Activated T-cell treated with anti-CD3 and anti-CD28 coated beads, Interleukin-2, amount 50 U/mL, for 72 hours (primary cell): ENCODE data around the gene RAP1GAP2. TPM values are rescaled to one million over a fixed set of nuclear protein-coding genes. Genes with fewer than 3 reads are reported as not detected.
A peak's percentile ranks its signal among the peaks of the same experiment; 100 is the strongest.
"Not testable (repeated sequence)": the region's sequence is repeated elsewhere in the genome, so short reads cannot be mapped to it uniquely, and the experiment has no call there.

Experiments
- ATAC-seq, 2 donors: fragments of 150-1000 bp; cut with Tn5 transposase; replicated peaks in 1 of 2; 2 replicates each; pipeline ENCODE4 v1.10.0; 2021; ENCODE audit warnings: moderate library complexity in 2 of 2, mild to moderate bottlenecking in 1 of 2
- DNase-seq, 2 donors: peaks; one replicate each; pipeline ENCODE4 v3.0.0; 2021 to 2022; ENCODE audit warnings: mixed read lengths in 1 of 2
- H3K27ac Mint-ChIP-seq: one replicate; pipeline ENCODE4 v1.8.0; 2022; ENCODE audit warnings: mild to moderate bottlenecking, moderate library complexity, mixed read lengths
- H3K27me3 Mint-ChIP-seq: one replicate; pipeline ENCODE4 v1.8.0; 2022; ENCODE audit warnings: low read depth, mixed read lengths
- H3K36me3 Mint-ChIP-seq, 2 donors: one replicate each; pipeline ENCODE4 v1.8.0; 2022; ENCODE audit warnings: mixed read lengths in 2 of 2, mild to moderate bottlenecking in 1 of 2; ENCODE audit not compliant: insufficient read depth in 2 of 2
- H3K4me1 Mint-ChIP-seq: one replicate; pipeline ENCODE4 v1.8.0; 2022; ENCODE audit warnings: low read depth, mixed read lengths
- H3K4me3 Mint-ChIP-seq, 2 donors: one replicate each; pipeline ENCODE4 v1.8.0; 2022; ENCODE audit warnings: mild to moderate bottlenecking in 2 of 2, mixed read lengths in 2 of 2, moderate library complexity in 2 of 2
- H3K9me3 Mint-ChIP-seq, 2 donors: one replicate each; pipeline ENCODE4 v1.8.0; 2022; ENCODE audit warnings: mixed read lengths in 2 of 2
- total RNA-seq, 2 donors: library from RNA; stranded (reverse); gene quantifications; one replicate each; pipeline ENCODE4 v1.2.3, GENCODE V29; 2022

RAP1GAP2 gene
- total RNA-seq, 2 donors from 2014 or later = 0.50 to 3.1 TPM

DNA sequence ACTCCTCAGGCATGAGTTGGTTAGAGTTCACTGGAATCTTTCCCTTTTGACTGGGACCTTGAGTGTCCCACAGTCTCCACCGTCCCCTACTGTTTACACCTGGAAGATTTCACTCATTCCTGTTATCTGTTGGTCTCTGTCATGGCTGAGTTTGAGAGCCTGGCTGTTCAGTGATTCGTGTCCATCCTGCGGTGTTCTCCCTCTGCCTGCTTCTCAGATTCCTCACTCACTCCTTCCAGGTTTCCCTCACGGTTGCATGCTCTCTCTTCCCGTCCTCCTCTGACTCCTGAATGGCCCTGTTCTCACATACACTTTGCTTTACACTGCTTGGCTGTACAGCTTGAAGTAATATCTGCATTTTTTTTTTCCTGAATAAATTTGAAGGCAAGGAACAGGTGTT lies 242.7 kb downstream of the RAP1GAP2 start:
- Mint-ChIP-seq H3K4me3 (no peak overlapping the region), H3K36me3 (peaks cover 1 to 2% of the 10 kb centered on the region in 2 donors), H3K4me1 (peaks cover 13% of the 10 kb centered on the region), H3K27me3 (peaks cover 25% of the 10 kb centered on the region), H3K9me3 (peaks cover 2 to 6% of the 10 kb centered on the region in 2 donors), H3K27ac (no peak overlapping the region)
- DNase-seq (no peak), ATAC-seq (no peak)

DNA sequence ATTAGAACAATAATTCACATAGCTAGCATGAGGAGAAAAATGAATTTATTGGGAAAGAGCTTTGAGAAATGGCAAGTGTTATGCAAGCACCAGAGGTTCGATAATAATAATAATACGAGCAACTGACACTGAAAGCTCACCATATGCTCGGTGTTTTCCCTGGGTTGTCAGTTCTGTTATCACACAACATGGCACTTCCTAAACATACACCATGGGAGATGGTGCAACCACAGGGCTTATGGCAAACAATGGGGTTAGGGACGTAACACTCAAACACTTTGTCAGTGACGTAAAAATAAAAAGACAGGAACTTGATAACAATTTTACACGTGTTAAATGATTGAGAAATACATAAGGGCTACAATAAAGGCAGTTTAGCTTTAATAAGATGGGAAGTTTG lies 243.5 kb downstream of the RAP1GAP2 start:
- ATAC-seq (no peak), DNase-seq (no peak)
- Mint-ChIP-seq H3K36me3 (peaks cover 5 to 6% of the 10 kb centered on the region in 2 donors), H3K4me1 (peaks cover 13% of the 10 kb centered on the region), H3K4me3 (peak overlapping the region in 1 of 2 donors; percentile 26), H3K9me3 (peaks cover 4 to 10% of the 10 kb centered on the region in 2 donors), H3K27ac (no peak overlapping the region), H3K27me3 (peaks cover 25% of the 10 kb centered on the region)

DNA sequence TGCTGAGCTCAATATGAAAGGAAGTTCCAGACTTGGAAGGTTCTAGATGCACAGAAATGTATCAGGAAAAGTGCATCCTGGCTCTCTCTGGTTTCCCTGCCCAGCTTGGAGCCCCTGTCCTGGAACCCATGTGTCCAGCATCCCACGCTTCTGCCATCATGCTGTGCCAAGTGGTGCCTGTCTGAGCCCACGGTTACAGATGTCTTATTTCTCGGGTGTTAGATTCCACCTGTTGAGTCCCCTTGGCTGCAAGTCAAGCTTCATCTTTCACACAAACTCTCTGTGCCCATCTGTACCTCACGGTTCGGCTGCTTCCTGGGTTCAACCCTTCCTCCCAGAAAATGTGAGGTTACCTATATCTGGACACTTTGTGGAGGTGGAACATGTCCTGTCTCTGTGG lies 244.6 kb downstream of the RAP1GAP2 start:
- no peak overlapping the region for H3K27ac Mint-ChIP-seq
- no peak for ATAC-seq
- H3K4me1 Mint-ChIP-seq = peaks cover 13% of the 10 kb centered on the region
- H3K4me3 Mint-ChIP-seq = no peak overlapping the region
- peaks cover 4 to 10% of the 10 kb centered on the region in 2 donors for H3K9me3 Mint-ChIP-seq
- H3K36me3 Mint-ChIP-seq = peaks cover 5 to 6% of the 10 kb centered on the region in 2 donors
- no peak for DNase-seq
- H3K27me3 Mint-ChIP-seq = peaks cover 25% of the 10 kb centered on the region

GRCh38 chr17:3043737-3044365 lies 247.6 kb downstream of the RAP1GAP2 start:
- no peak overlapping the region for H3K4me3 Mint-ChIP-seq
- peaks cover 12% of the 10 kb centered on the region for H3K4me1 Mint-ChIP-seq
- DNase-seq (peak; percentile 17 to 20), ATAC-seq (no peak)
- H3K36me3 Mint-ChIP-seq = peaks cover 5 to 6% of the 10 kb centered on the region in 2 donors
- peaks cover 25% of the 10 kb centered on the region for H3K27me3 Mint-ChIP-seq
- H3K9me3 Mint-ChIP-seq = peaks cover 4 to 10% of the 10 kb centered on the region in 2 donors
- H3K27ac Mint-ChIP-seq = no peak overlapping the region

DNA sequence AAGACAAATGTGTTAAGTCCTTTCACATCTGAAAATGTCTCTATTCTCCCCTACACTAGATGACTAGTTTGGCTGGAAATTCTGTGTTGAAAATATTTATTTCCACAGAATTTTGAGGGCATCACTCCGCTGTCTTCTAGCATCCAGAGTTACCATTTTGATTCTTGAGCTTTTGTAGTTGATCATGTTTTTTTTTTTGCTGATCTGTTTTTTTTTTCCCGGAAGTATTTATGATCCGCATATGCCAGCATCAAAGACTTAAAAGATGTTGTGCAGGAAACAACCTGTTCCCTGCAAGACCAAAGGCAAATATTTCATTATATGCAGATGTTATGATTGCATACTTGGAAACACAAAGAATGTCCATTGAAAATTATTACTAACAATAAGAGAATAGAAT lies 250.5 kb downstream of the RAP1GAP2 start:
- H3K4me3 Mint-ChIP-seq = no peak overlapping the region
- H3K9me3 Mint-ChIP-seq = peaks cover 4 to 10% of the 10 kb centered on the region in 2 donors
- DNase-seq = no peak
- H3K27me3 Mint-ChIP-seq = peaks cover 8% of the 10 kb centered on the region
- H3K4me1 Mint-ChIP-seq = no peaks in the 10 kb centered on the region
- H3K27ac Mint-ChIP-seq = no peak overlapping the region
- H3K36me3 Mint-ChIP-seq = peaks cover 5 to 6% of the 10 kb centered on the region in 2 donors
- no peak for ATAC-seq

GRCh38 chr17:3048727-3049471 lies 252.7 kb downstream of the RAP1GAP2 start:
- peak; percentile 93 to 96 for DNase-seq
- ATAC-seq = peak; percentile 99
- peaks cover 3 to 4% of the 10 kb centered on the region in 2 donors for H3K36me3 Mint-ChIP-seq
- no peaks in the 10 kb centered on the region for H3K27me3 Mint-ChIP-seq
- peaks cover 2 to 5% of the 10 kb centered on the region in 2 donors for H3K9me3 Mint-ChIP-seq
- peak overlapping the region; percentile 2 for H3K27ac Mint-ChIP-seq
- peak overlapping the region; percentile 87 to 92 for H3K4me3 Mint-ChIP-seq
- H3K4me1 Mint-ChIP-seq = no peaks in the 10 kb centered on the region

GRCh38 chr17:3049705-3050295 lies 253.6 kb downstream of the RAP1GAP2 start:
- H3K9me3 Mint-ChIP-seq = no peaks in the 10 kb centered on the region
- no peaks in the 10 kb centered on the region for H3K36me3 Mint-ChIP-seq
- no peaks in the 10 kb centered on the region for H3K4me1 Mint-ChIP-seq
- ATAC-seq (no peak), DNase-seq (no peak)
- H3K27me3 Mint-ChIP-seq = no peaks in the 10 kb centered on the region
- H3K4me3 Mint-ChIP-seq = peak overlapping the region; percentile 87 to 92
- H3K27ac Mint-ChIP-seq = no peak overlapping the region

GRCh38 chr17:3054868-3055267 lies 258.6 kb downstream of the RAP1GAP2 start:
- H3K27ac Mint-ChIP-seq, DNase-seq, ATAC-seq, H3K9me3 Mint-ChIP-seq, H3K36me3 Mint-ChIP-seq, H3K27me3 Mint-ChIP-seq, H3K4me3 Mint-ChIP-seq, H3K4me1 Mint-ChIP-seq: not testable (repeated sequence)

- H3K27ac Mint-ChIP-seq, H3K4me3 Mint-ChIP-seq, DNase-seq, H3K4me1 Mint-ChIP-seq, H3K9me3 Mint-ChIP-seq, ATAC-seq, H3K36me3 Mint-ChIP-seq, H3K27me3 Mint-ChIP-seq: not testable (repeated sequence)
Observed at GRCh38 chr17:3062824-3063377, 266.7 kb downstream of the RAP1GAP2 start.

DNA sequence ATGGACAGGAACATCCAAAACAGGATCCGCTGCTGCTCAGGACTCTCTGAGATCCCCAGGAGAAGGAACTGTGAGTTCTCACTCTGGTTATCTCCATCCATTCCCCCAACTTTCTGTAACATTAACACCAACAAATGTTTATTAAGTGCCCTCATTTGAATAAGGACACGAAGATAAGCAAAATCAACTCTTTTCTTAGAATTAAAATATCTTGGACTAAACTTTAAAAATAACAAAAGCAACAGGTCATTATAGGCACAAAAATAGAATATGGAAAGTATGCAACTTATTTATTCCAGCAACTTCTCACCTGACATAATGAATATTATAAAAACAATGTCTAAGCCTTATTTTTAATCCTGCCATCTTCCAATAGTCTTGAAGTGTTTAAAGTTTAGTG lies 267.3 kb downstream of the RAP1GAP2 start, which contains the start of gene OR1D5:
OR1D5 (minus strand) TSS at position 101 of the 400 bp plus-strand sequence; CDS start at position 101, 0 bp downstream.
- H3K36me3 Mint-ChIP-seq, H3K4me3 Mint-ChIP-seq, H3K9me3 Mint-ChIP-seq, H3K27me3 Mint-ChIP-seq, H3K4me1 Mint-ChIP-seq, DNase-seq, H3K27ac Mint-ChIP-seq, ATAC-seq: not testable (repeated sequence)

DNA sequence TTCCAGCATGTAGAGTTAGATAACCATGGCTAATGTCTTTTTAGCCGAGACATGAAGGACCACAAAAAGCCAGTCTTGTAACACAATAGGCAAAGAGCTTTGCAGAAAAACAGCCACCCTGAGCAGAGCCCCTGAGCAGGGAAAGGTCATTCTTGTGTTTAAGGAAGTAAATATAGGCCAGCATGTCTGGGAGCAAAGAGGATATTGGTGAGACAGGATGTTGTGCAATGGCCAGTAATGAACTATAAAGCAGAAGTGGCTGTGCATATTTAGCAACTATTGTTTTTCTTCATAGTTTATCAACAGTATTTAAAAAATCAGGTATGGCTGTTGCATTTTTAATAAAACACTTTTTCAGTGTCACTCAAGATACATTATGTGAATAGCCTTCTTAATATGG lies 269.0 kb downstream of the RAP1GAP2 start:
- not testable (repeated sequence) for ATAC-seq, H3K27ac Mint-ChIP-seq, H3K27me3 Mint-ChIP-seq, H3K9me3 Mint-ChIP-seq, H3K4me1 Mint-ChIP-seq, DNase-seq, H3K36me3 Mint-ChIP-seq, H3K4me3 Mint-ChIP-seq

DNA sequence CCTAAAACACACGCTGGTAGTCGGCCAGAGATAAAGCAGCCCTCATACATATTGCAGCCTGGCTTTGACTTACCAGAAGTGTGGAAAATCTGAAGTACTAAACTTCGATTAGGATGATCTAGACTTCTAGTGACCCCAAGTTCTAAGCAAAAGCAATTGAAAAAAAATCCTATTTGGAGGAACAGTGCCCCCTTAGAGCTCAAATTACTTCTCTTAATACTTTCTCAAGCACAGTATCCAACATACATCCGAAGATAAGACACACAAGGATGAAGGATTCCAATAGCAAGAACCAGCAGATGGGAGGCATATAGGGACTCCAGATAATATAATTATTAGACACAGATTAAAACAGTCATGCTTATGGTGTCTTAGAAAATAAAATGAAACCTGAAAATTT lies 277.6 kb downstream of the RAP1GAP2 start:
- not testable (repeated sequence) for DNase-seq, ATAC-seq, H3K36me3 Mint-ChIP-seq, H3K9me3 Mint-ChIP-seq, H3K4me1 Mint-ChIP-seq, H3K27me3 Mint-ChIP-seq, H3K27ac Mint-ChIP-seq, H3K4me3 Mint-ChIP-seq
